ENCODE measurements around the gene LRRC14B. TPM values are rescaled to one million over a fixed set of nuclear protein-coding genes. Genes with fewer than 3 reads are reported as not detected.

LRRC14B gene
- total RNA-seq, 1 donor from 2014 or later: not detected

DNA sequence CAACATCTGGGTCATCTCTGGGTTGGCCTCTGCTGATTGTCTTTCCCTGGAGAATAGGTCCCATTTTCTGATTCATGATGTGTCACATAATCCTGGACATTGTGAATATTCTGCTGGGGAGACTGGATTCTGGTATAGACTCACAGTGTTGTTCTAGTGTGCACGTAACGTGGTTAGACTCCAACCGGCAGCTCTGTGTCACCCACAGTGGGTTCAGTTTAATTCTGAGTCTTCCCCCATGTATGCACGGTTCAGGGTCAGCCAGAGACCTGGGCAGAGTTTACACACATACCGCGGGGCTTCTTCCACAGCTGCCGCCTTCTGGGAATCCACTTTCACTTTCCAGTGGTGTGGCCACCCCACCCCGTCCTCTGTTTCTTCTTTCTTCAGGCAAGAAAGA, 38.0 kb upstream of the LRRC14B start:
- TF ChIP-seq POLR2A (IDR thresholded peaks at IDR 0.05): no peak
- TF ChIP-seq, protein P1, sequence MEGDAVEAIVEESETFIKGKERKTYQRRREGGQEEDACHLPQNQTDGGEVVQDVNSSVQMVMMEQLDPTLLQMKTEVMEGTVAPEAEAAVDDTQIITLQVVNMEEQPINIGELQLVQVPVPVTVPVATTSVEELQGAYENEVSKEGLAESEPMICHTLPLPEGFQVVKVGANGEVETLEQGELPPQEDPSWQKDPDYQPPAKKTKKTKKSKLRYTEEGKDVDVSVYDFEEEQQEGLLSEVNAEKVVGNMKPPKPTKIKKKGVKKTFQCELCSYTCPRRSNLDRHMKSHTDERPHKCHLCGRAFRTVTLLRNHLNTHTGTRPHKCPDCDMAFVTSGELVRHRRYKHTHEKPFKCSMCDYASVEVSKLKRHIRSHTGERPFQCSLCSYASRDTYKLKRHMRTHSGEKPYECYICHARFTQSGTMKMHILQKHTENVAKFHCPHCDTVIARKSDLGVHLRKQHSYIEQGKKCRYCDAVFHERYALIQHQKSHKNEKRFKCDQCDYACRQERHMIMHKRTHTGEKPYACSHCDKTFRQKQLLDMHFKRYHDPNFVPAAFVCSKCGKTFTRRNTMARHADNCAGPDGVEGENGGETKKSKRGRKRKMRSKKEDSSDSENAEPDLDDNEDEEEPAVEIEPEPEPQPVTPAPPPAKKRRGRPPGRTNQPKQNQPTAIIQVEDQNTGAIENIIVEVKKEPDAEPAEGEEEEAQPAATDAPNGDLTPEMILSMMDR (IDR thresholded peaks at IDR 0.05): no peak
- TF ChIP-seq POLR2AphosphoS5 (IDR thresholded peaks at IDR 0.05; ENCODE audit: insufficient read depth in 1 of 2, low read depth in 1 of 2): no peak
- Histone ChIP-seq H3K27me3 (no peaks in the 10 kb centered on the region), H3K36me3 (no peaks in the 10 kb centered on the region), H3K9me3 (no peaks in the 10 kb centered on the region), H3K4me1 (no peaks in the 10 kb centered on the region), H3K4me3 (no peak overlapping the region), H3K27ac (no peak overlapping the region)
- intact Hi-C loops (cut with DNase I): no loop called here
- DNase-seq (ENCODE audit: extremely low spot score in 2 of 2): peak in 1 of 2 donors; percentile 42

DNA sequence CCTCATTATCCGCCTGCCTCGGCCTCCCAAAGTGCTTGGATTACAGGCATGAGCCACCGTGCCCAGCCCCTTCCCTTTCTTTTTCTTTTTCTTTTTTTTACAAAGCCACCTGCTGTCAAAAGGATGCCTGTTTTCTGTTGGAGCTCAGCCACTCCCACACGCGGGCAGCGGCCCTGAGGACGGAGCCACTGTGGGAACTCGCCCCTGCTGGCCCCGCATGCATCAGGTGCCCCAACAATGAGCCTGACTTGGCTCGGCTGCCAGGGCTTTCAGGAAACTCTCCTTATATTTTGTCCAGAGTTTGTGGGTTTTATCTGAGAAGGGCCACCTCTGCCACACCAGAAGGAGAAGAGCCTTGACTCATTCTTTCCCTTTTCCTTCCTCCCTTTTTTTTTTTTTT, 37.1 kb upstream of the LRRC14B start:
- H3K36me3 ChIP-seq: no peaks in the 10 kb centered on the region
- H3K4me3 ChIP-seq: no peak overlapping the region
- DNase-seq (ENCODE audit: extremely low spot score in 2 of 2): no peak
- no peaks in the 10 kb centered on the region for H3K27me3 ChIP-seq
- intact Hi-C loops (cut with DNase I): no loop called here
- TF ChIP-seq, protein P1 (IDR thresholded peaks at IDR 0.05): no peak
- no peak overlapping the region for H3K27ac ChIP-seq
- no peaks in the 10 kb centered on the region for H3K4me1 ChIP-seq
- no peaks in the 10 kb centered on the region for H3K9me3 ChIP-seq

DNA sequence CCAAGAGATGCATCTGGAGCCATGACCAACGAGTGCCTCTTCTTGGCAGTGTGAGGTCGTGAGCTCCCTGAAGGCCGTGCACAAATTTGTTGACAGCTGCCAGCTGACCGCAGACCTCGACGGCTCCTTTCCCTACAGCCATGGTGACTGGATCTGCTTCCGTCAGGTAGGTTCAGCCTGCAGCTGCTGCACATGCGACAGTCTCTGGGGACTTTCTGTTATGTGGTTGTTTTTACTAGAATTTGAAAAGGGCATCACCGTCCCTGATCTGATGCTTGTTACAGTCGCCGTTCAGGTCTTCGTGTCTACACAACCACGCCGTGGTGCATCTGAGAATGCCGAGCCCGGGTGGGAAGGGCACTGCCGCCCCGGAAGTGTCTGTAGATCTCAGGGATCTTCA, 36.5 kb upstream of the LRRC14B start:
- TF ChIP-seq POLR2AphosphoS5 (IDR thresholded peaks at IDR 0.05; ENCODE audit: insufficient read depth in 1 of 2, low read depth in 1 of 2) (no peak), POLR2A (IDR thresholded peaks at IDR 0.05) (no peak)
- TF ChIP-seq, protein P1 (IDR thresholded peaks at IDR 0.05): no peak
- Histone ChIP-seq H3K27ac (no peak overlapping the region), H3K27me3 (no peaks in the 10 kb centered on the region), H3K4me1 (no peaks in the 10 kb centered on the region), H3K36me3 (no peaks in the 10 kb centered on the region), H3K4me3 (no peak overlapping the region), H3K9me3 (no peaks in the 10 kb centered on the region)
- peak; percentile 67 to 71 for DNase-seq (ENCODE audit: extremely low spot score in 2 of 2)
- intact Hi-C loops (cut with DNase I): no loop called here

DNA sequence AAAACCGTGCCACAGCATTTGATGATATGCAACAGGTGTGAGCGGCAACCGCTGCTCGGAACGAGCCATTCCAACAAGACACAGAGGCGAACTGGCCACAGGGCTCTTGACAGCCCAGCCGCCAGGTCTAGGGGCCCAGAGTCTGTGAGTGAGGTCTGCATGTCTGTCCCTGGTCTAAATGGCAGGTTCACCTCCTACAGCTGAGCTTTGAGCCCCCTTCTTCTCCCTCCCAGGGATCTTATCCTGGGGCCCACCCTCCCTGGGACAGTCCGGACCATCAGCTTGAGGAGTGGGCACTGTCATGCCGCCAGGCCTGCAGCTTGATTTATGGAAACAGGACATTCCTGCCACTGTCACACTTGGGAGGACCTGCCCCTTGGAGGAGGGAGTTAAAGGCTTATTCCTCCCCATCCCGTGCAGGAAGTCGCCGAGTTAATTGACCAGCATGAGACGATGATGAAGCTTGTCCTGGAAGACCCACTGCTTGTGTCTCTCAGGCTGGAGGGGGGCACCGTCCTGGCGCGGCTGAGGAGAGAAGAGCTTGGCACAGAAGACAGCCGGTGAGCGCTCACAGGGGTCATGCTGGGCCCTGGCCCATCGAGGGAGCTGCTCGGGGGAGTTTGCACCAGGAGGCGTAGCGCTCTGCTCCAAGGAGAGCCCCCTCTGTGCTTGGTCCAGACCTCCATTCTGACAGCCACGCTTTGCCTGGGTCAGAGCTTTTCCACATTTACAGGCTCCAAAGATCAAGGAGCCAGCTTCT, 35.5 kb upstream of the LRRC14B start:
- intact Hi-C loops (cut with DNase I): no loop called here
- TF ChIP-seq POLR2A (IDR thresholded peaks at IDR 0.05) (no peak), POLR2AphosphoS5 (IDR thresholded peaks at IDR 0.05; ENCODE audit: insufficient read depth in 1 of 2, low read depth in 1 of 2) (no peak)
- TF ChIP-seq, protein P1 (IDR thresholded peaks at IDR 0.05): no peak
- peak; percentile 71 to 91 for DNase-seq (ENCODE audit: extremely low spot score in 2 of 2)

DNA sequence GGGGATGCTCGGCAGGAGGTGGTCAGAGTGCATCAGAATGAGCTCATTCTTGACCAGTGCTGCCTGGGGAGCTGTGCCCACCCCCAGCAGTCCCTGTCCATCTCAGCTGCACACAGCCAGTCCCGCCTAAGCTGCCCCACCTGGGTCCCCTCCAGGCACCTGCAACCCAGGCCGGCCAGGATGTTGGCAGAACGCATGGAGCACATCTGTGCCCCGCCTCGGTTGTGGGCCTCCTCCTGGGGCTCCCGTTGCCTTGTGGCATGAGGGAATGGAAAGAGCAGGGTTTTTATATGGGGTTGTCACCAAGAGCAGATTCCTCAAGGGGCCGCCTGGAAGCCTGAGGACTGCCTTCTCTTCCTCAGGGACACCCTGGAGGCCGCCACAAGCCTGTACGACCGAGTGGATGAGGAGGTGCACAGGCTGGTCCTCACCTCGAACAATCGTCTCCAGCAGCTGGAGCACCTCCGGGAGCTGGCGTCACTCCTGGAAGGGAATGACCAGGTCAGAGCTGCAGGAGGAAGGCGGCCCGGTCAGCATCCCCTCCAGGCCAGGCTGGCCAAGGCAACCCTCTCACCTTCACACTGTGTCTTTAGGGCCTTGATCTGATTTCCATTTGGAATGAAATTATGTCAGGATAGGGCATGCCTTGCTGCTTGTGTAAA, 34.8 kb upstream of the LRRC14B start:
- intact Hi-C loops (cut with DNase I): no loop called here
- peak; percentile 77 to 93 for DNase-seq (ENCODE audit: extremely low spot score in 2 of 2)
- Histone ChIP-seq H3K27ac (no peak overlapping the region), H3K4me3 (no peak overlapping the region), H3K4me1 (no peaks in the 10 kb centered on the region), H3K36me3 (no peaks in the 10 kb centered on the region), H3K9me3 (no peaks in the 10 kb centered on the region), H3K27me3 (no peaks in the 10 kb centered on the region)
- TF ChIP-seq POLR2AphosphoS5 (IDR thresholded peaks at IDR 0.05; ENCODE audit: insufficient read depth in 1 of 2, low read depth in 1 of 2): no peak
- TF ChIP-seq, protein P1 (IDR thresholded peaks at IDR 0.05): no peak
- TF ChIP-seq POLR2A (IDR thresholded peaks at IDR 0.05): no peak

More for the DNA sequence above, 35.5 kb upstream of the LRRC14B start:
- H3K36me3 ChIP-seq: no peaks in the 10 kb centered on the region
- H3K4me3 ChIP-seq: no peak overlapping the region
- H3K4me1 ChIP-seq: no peaks in the 10 kb centered on the region
- H3K27me3 ChIP-seq: no peaks in the 10 kb centered on the region
- no peak overlapping the region for H3K27ac ChIP-seq
- H3K9me3 ChIP-seq: no peaks in the 10 kb centered on the region

Measured in vagina (tissue), 2 donors.